Measurements from ENCODE around the gene ABI1.

DNA sequence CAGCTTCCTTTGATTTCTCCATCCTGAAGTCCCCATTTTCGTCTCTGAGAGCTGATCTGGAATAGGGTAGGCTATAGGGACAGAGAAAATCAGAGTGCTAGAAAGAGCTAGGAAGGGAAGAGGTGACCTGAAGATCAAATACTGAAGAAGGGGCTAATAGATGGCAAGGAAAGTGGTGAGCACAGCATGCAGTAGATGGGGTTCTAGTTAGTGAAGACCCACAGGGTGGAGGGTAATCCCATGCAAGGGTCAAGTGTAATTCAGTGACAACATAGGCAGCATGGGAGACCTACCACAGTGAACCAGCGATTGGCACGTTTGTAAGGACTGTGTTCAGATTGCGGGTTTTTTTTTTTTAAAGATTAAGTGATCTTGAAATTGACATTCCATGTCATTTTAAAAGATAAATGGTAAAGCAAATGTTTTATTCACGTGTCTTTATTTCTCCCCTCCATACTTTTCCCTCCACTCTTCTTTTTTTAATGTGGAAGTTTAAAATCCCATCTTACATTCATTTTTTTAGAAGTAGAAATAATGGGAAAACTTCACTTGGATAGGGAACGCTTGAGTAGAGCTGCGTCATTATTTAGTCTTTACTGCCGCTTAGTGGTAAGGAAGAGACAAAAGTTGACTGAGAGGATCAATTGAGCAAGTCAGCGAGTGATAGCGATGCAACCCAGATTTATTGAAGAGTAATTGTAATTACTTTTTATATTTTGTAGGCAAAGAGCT is 21.0 kb upstream of the ABI1 start:
- TF ChIP-seq, protein P1, sequence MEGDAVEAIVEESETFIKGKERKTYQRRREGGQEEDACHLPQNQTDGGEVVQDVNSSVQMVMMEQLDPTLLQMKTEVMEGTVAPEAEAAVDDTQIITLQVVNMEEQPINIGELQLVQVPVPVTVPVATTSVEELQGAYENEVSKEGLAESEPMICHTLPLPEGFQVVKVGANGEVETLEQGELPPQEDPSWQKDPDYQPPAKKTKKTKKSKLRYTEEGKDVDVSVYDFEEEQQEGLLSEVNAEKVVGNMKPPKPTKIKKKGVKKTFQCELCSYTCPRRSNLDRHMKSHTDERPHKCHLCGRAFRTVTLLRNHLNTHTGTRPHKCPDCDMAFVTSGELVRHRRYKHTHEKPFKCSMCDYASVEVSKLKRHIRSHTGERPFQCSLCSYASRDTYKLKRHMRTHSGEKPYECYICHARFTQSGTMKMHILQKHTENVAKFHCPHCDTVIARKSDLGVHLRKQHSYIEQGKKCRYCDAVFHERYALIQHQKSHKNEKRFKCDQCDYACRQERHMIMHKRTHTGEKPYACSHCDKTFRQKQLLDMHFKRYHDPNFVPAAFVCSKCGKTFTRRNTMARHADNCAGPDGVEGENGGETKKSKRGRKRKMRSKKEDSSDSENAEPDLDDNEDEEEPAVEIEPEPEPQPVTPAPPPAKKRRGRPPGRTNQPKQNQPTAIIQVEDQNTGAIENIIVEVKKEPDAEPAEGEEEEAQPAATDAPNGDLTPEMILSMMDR (IDR thresholded peaks at IDR 0.05): peak; percentile 80
- no peak for TF ChIP-seq EZH2 (IDR thresholded peaks at IDR 0.05; ENCODE audit: borderline replicate concordance, insufficient read depth, low read depth, low read length, poor library complexity, severe bottlenecking)

Data from B cell (primary cell).